ENCODE measurements around the gene ATXN7L1. TPM values are rescaled to one million over a fixed set of nuclear protein-coding genes. Genes with fewer than 3 reads are reported as not detected.

The ATXN7L1 gene
- total RNA-seq, 4 donors from 2014 or later, result 4.6 to 12.5 (median 10.1) TPM

GRCh38 chr7:105782391-105783042, 93.9 kb downstream of the ATXN7L1 start:
- no peak overlapping the region for H3K4me3 ChIP-seq
- peaks cover 0 to 10% (median under 1%) of the 10 kb centered on the region in 4 donors for H3K36me3 ChIP-seq
- H3K27ac ChIP-seq (replicated peaks in 1 of 4), result no peak overlapping the region
- no peaks in the 10 kb centered on the region for H3K27me3 ChIP-seq
- intact Hi-C loops (cut with DNase I), result no loop called here
- H3K4me1 ChIP-seq, result peaks cover 3 to 31% (median 17%) of the 10 kb centered on the region in 4 donors
- H3K9me3 ChIP-seq, result no peaks in the 10 kb centered on the region
- DNase-seq (ENCODE audit: extremely low spot score), result no peak
- TF ChIP-seq POLR2AphosphoS5 (IDR thresholded peaks at IDR 0.05) (no peak), POLR2A (IDR thresholded peaks at IDR 0.05; ENCODE audit: low read depth) (no peak), EP300 (IDR thresholded peaks at IDR 0.05) (no peak)
- TF ChIP-seq, protein P1, sequence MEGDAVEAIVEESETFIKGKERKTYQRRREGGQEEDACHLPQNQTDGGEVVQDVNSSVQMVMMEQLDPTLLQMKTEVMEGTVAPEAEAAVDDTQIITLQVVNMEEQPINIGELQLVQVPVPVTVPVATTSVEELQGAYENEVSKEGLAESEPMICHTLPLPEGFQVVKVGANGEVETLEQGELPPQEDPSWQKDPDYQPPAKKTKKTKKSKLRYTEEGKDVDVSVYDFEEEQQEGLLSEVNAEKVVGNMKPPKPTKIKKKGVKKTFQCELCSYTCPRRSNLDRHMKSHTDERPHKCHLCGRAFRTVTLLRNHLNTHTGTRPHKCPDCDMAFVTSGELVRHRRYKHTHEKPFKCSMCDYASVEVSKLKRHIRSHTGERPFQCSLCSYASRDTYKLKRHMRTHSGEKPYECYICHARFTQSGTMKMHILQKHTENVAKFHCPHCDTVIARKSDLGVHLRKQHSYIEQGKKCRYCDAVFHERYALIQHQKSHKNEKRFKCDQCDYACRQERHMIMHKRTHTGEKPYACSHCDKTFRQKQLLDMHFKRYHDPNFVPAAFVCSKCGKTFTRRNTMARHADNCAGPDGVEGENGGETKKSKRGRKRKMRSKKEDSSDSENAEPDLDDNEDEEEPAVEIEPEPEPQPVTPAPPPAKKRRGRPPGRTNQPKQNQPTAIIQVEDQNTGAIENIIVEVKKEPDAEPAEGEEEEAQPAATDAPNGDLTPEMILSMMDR (IDR thresholded peaks at IDR 0.05), result no peak
- 79% methylated on average over 9 of the region's 10 CpGs for WGBS

- DNase-seq (ENCODE audit: extremely low spot score), result no peak
- peaks cover 3 to 47% (median 34%) of the 10 kb centered on the region in 4 donors for H3K4me1 ChIP-seq
- TF ChIP-seq EP300 (IDR thresholded peaks at IDR 0.05) (peak; percentile 36), POLR2AphosphoS5 (IDR thresholded peaks at IDR 0.05) (peak; percentile 32 to 51)
- TF ChIP-seq, protein P1 (IDR thresholded peaks at IDR 0.05), result no peak
- H3K27ac ChIP-seq (replicated peaks in 1 of 4), result peak overlapping the region in 2 of 4 donors; percentile 42 to 57
- no peak overlapping the region for H3K4me3 ChIP-seq
- no peaks in the 10 kb centered on the region for H3K27me3 ChIP-seq
- H3K9me3 ChIP-seq, result no peaks in the 10 kb centered on the region
- intact Hi-C loops (cut with DNase I), result no loop called here
- 70% methylated on average over 4 of the region's 4 CpGs for WGBS
- no peaks in the 10 kb centered on the region for H3K36me3 ChIP-seq
Observed at GRCh38 chr7:105779856-105780780, 96.3 kb downstream of the ATXN7L1 start.

- Histone ChIP-seq H3K4me1 (peaks cover 3 to 43% (median 34%) of the 10 kb centered on the region in 4 donors), H3K27me3 (no peaks in the 10 kb centered on the region), H3K9me3 (no peaks in the 10 kb centered on the region), H3K4me3 (no peak overlapping the region), H3K27ac (replicated peaks in 1 of 4) (no peak overlapping the region), H3K36me3 (no peaks in the 10 kb centered on the region)
- TF ChIP-seq, protein P1 (IDR thresholded peaks at IDR 0.05), result no peak
- TF ChIP-seq EP300 (IDR thresholded peaks at IDR 0.05), result no peak
- no peak for TF ChIP-seq POLR2A (IDR thresholded peaks at IDR 0.05; ENCODE audit: low read depth)
- TF ChIP-seq POLR2AphosphoS5 (IDR thresholded peaks at IDR 0.05), result no peak
- intact Hi-C loops (cut with DNase I), result no loop called here
- 98% methylated on average over 3 of the region's 3 CpGs for WGBS
- DNase-seq (ENCODE audit: extremely low spot score), result no peak
Observed at GRCh38 chr7:105778956-105779355, 97.4 kb downstream of the ATXN7L1 start.

- H3K4me3 ChIP-seq, result no peak overlapping the region
- H3K27me3 ChIP-seq, result no peaks in the 10 kb centered on the region
- TF ChIP-seq POLR2A (IDR thresholded peaks at IDR 0.05; ENCODE audit: low read depth) (no peak), EP300 (IDR thresholded peaks at IDR 0.05) (no peak), POLR2AphosphoS5 (IDR thresholded peaks at IDR 0.05) (no peak)
- TF ChIP-seq, protein P1 (IDR thresholded peaks at IDR 0.05), result no peak
- peaks cover 3 to 43% (median 34%) of the 10 kb centered on the region in 4 donors for H3K4me1 ChIP-seq
- no peak overlapping the region for H3K27ac ChIP-seq (replicated peaks in 1 of 4)
- H3K36me3 ChIP-seq, result no peaks in the 10 kb centered on the region
- H3K9me3 ChIP-seq, result no peaks in the 10 kb centered on the region
- WGBS, result 75% methylated on average over 11 of the region's 11 CpGs
- DNase-seq (ENCODE audit: extremely low spot score), result no peak
- intact Hi-C loops (cut with DNase I), result no loop called here
Observed at GRCh38 chr7:105776986-105777910, 99.2 kb downstream of the ATXN7L1 start.

Data from esophagus muscularis mucosa (tissue), 4 donors.